ENCODE data around the gene ADAP1. TPM values are rescaled to one million over a fixed set of nuclear protein-coding genes. Genes with fewer than 3 reads are reported as not detected.

Gene ADAP1
- total RNA-seq, 4 donors from 2014 or later: 84.9 to 360 (median 169) TPM

- Histone ChIP-seq H3K4me1 (no peaks in the 10 kb centered on the region), H3K4me3 (no peak overlapping the region), H3K36me3 (peaks cover 0 to 54% (median 25%) of the 10 kb centered on the region in 4 donors), H3K27ac (no peak overlapping the region), H3K9me3 (no peaks in the 10 kb centered on the region), H3K27me3 (no peaks in the 10 kb centered on the region)
- no peak for DNase-seq
- TF ChIP-seq EP300 (IDR thresholded peaks at IDR 0.05; ENCODE audit: low read depth) (no peak), CTCF (IDR thresholded peaks at IDR 0.05) (no peak), POLR2AphosphoS5 (IDR thresholded peaks at IDR 0.05) (no peak), POLR2A (IDR thresholded peaks at IDR 0.05) (no peak)
- in situ Hi-C loops (cut with MboI; ENCODE audit: low pct_ligation_motif_present in 1 of 4, low pct_unique_long_range_greater_than_20kb in 1 of 4, low sequenced_read_pairs in 3 of 4): loop anchor here in 2 of 4 donors (5.0 to 10.0 kb wide), 2 partner anchors 65 to 68 kb away; no protein-coding TSS in a partner anchor
- WGBS, 2 donors (ENCODE audit: low coverage in 1 of 2): 91 to 96% methylated on average over 4 to 21 of the region's 21 CpGs
- intact Hi-C loops (cut with DNase I; ENCODE audit: low total_unique reads): no loop called here
These were observed 94.3 kb downstream of the ADAP1 start for GRCh38 chr7:860149-860548.

- TF ChIP-seq POLR2A (IDR thresholded peaks at IDR 0.05): no peak
- TF ChIP-seq CTCF (IDR thresholded peaks at IDR 0.05): no peak
- no peak for TF ChIP-seq EP300 (IDR thresholded peaks at IDR 0.05; ENCODE audit: low read depth)
- TF ChIP-seq POLR2AphosphoS5 (IDR thresholded peaks at IDR 0.05): no peak
- Histone ChIP-seq H3K27ac (no peak overlapping the region), H3K4me3 (no peak overlapping the region), H3K4me1 (no peaks in the 10 kb centered on the region), H3K9me3 (no peaks in the 10 kb centered on the region), H3K36me3 (peaks cover 0 to 61% (median 28%) of the 10 kb centered on the region in 4 donors), H3K27me3 (no peaks in the 10 kb centered on the region)
- in situ Hi-C loops (cut with MboI; ENCODE audit: low pct_ligation_motif_present in 1 of 4, low pct_unique_long_range_greater_than_20kb in 1 of 4, low sequenced_read_pairs in 3 of 4): loop anchor here in 2 of 4 donors (5.0 to 10.0 kb wide), 2 partner anchors 65 to 67 kb away; no protein-coding TSS in a partner anchor
- intact Hi-C loops (cut with DNase I; ENCODE audit: low total_unique reads): no loop called here
- no peak for DNase-seq
- 79 to 85% methylated on average over 14 to 16 of the region's 16 CpGs for WGBS, 2 donors (ENCODE audit: low coverage in 1 of 2)
These were observed 95.0 kb downstream of the ADAP1 start for GRCh38 chr7:859359-860030.

- H3K4me3 ChIP-seq: no peak overlapping the region
- 80 to 82% methylated on average over 1 to 9 of the region's 9 CpGs for WGBS, 2 donors (ENCODE audit: low coverage in 1 of 2)
- in situ Hi-C loops (cut with MboI; ENCODE audit: low pct_ligation_motif_present in 1 of 4, low pct_unique_long_range_greater_than_20kb in 1 of 4, low sequenced_read_pairs in 3 of 4): no loop called here
- no peaks in the 10 kb centered on the region for H3K4me1 ChIP-seq
- H3K9me3 ChIP-seq: no peaks in the 10 kb centered on the region
- H3K36me3 ChIP-seq: peaks cover 0 to 79% (median 36%) of the 10 kb centered on the region in 4 donors
- TF ChIP-seq CTCF (IDR thresholded peaks at IDR 0.05): no peak
- intact Hi-C loops (cut with DNase I; ENCODE audit: low total_unique reads): no loop called here
- H3K27me3 ChIP-seq: no peaks in the 10 kb centered on the region
- no peak overlapping the region for H3K27ac ChIP-seq
- no peak for DNase-seq
These were observed 96.8 kb downstream of the ADAP1 start for GRCh38 chr7:857661-858060.

- H3K36me3 ChIP-seq: peaks cover 0 to 81% (median 30%) of the 10 kb centered on the region in 4 donors
- in situ Hi-C loops (cut with MboI; ENCODE audit: low pct_ligation_motif_present in 1 of 4, low pct_unique_long_range_greater_than_20kb in 1 of 4, low sequenced_read_pairs in 3 of 4): no loop called here
These were observed 97.9 kb downstream of the ADAP1 start for GRCh38 chr7:856444-857095.

More at GRCh38 chr7:856444-857095, 97.9 kb downstream of the ADAP1 start:
- TF ChIP-seq POLR2A (IDR thresholded peaks at IDR 0.05): no peak
- TF ChIP-seq CTCF (IDR thresholded peaks at IDR 0.05): no peak
- TF ChIP-seq EP300 (IDR thresholded peaks at IDR 0.05; ENCODE audit: low read depth): no peak
- no peak for TF ChIP-seq POLR2AphosphoS5 (IDR thresholded peaks at IDR 0.05)
- H3K9me3 ChIP-seq: no peaks in the 10 kb centered on the region
- DNase-seq: no peak
- intact Hi-C loops (cut with DNase I; ENCODE audit: low total_unique reads): no loop called here
- WGBS, 2 donors (ENCODE audit: low coverage in 1 of 2): 93% methylated on average over 30 of the region's 30 CpGs; no CpG with 5 or more reads in 1 of the 2 donors
- H3K4me1 ChIP-seq: no peaks in the 10 kb centered on the region
- H3K27me3 ChIP-seq: no peaks in the 10 kb centered on the region
- H3K27ac ChIP-seq: no peak overlapping the region
- H3K4me3 ChIP-seq: no peak overlapping the region

Data from transverse colon (tissue), 4 donors.